NCI-H2196 (cell line): ENCODE results near the gene SORT1.

Experiments used
- DNase-seq: peaks from one replicate; lab custom pipeline; 2025; ENCODE audit not compliant: unreplicated experiment; lab: John Stamatoyannopoulos, UW

SORT1 gene

DNA sequence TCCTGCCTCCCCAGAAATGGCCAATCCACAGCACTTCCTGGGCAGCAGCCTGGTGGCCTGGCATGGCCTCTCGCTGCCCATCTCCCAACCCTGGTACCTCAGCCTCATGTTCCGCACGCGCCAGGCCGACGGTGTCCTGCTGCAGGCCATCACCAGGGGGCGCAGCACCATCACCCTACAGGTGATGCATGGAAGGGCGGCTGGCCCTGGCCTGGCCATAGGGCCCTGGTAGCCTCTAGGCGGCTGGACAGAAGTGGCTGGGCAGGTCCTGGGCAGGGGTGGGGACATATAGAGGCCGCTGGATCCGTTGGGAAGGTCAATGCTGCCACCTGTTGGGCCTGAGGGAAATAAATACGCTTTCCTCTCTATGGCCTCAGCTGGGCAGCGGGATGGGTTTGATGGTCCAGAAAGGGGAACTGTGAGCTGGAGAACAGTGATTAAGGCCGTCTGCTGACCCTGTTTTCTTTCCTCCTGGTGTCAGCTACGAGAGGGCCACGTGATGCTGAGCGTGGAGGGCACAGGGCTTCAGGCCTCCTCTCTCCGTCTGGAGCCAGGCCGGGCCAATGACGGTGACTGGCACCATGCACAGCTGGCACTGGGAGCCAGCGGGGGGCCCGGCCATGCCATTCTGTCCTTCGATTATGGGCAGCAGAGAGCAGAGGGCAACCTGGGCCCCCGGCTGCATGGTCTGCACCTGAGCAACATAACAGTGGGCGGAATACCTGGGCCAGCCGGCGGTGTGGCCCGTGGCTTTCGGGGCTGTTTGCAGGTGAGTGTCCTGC lies 133.9 kb downstream of the SORT1 start:
- peak; percentile 95 for DNase-seq

DNA sequence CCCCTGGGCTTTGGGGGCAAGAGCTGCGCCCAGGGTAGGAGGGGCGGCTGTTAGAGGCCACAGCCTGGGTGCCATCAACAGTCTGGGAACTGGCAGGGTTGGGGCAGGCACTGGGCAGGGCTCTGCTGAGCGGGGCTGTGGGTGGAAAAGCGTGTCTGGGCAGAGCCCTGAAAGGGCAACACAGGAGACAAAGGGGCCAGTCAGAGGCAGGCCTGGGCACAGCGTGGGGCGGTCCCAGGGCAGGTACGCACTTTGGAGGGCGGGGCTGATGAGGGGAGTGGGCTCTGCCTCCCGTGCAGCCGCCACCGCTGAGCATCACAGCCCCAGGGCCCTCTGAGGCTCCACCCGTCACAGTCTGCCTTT lies 134.5 kb downstream of the SORT1 start:
- DNase-seq, result peak; percentile 95

DNA sequence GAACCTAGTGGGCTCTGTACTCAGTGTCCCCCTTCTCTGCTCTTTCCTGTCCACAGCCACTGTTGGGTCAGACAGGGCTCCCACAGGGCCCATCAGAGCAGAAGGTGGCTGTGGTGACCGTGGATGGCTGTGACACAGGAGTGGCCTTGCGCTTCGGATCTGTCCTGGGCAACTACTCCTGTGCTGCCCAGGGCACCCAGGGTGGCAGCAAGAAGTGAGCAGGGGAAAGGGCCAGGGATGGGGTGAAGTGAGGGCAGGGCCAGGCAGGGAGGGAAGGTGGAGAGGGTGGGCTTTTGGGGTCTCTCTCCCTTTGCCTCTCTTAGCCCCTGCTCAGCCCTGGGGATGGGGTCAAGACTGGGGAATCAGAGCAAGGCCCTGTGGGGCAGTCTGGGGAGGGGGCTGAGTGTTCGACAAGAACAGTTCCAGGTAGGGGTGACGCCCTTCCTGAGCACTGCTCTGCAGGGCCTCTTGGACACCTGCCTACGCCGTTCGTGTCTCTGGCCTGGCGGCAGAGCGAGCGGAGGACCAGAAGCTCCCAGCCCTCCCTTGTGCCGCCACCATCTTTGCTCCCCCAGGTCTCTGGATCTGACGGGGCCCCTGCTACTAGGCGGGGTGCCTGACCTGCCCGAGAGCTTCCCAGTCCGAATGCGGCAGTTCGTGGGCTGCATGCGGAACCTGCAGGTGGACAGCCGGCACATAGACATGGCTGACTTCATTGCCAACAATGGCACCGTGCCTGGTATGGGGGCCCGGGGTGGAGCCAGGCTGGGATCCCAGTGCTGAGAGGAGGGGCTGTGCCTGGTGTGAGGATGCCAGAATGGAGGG lies 135.3 kb downstream of the SORT1 start:
- DNase-seq, result no peak

DNA sequence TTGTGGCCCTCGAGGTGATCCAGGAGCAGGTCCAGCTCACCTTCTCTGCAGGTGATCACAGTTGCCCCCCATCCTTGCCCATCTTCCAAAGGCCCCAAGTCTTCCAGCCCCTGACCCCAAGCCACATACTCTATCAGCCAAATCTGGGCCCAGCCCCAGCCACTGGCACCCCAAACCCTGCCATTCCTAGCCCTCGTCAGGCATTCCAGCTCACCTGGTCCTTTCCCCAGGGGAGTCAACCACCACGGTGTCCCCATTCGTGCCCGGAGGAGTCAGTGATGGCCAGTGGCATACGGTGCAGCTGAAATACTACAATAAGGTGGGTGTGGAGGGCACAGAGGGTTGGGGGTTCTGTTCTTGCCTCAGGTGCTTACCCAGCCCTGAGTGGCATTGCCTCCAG lies 136.1 kb downstream of the SORT1 start:
- DNase-seq, result no peak

DNA sequence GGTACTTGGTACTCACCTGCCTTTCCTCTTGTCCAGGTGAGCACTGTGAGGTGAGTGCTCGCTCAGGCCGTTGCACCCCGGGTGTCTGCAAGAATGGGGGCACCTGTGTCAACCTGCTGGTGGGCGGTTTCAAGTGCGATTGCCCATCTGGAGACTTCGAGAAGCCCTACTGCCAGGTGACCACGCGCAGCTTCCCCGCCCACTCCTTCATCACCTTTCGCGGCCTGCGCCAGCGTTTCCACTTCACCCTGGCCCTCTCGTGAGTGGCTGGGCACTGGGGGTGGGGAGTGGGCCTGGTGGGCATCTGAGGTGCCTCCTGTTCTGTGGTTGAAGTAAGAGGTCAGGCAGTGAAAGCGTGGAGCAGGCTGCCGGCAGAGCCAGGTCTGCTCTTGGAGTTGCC lies 136.7 kb downstream of the SORT1 start:
- DNase-seq, result no peak

DNA sequence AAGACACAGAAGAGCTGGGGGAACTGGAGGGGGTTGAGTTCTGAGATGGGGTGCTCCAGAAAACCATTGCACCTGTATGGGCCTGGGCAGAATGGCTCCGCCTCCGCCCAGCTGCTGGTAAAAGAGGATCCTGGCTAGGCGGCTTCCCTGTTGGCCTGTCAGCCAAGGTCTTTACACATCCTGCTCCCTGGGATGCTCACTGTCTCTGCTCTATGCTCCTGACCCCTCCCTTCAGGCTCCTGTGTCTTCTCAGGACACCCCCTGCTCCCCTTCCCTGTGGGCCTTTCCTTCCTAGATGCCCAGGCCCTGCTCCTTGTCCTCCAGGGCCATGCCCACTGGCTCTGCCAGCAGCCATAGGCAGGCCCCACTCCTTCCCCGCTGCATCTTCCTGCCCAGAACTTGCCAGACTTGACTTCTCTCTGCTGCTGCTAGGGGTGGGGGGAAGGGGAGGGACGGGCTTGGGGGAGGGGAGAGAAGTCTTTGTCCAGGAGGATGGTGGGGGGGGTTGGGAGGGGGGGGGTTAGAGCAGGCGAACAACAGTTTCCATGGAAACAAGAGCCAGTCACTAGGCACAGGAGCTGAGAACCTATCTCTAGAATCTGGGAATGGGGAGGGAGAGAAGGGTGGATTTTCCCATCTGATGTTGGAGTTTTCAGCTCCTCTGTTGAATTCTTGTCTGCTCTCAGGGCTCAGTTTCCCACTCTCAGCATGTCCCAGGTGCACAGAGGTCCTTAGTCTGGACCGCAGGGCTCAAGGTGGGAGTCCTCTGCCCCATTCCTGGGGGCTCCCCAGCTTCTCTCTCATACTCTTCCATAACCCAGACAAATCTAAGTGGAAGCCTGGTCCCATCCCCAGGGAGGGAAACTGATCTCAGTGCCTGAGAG lies 137.8 kb downstream of the SORT1 start:
- DNase-seq, result peak; percentile 14
